Panc1 (cell line): ENCODE measurements around the gene SPRR2D.

ENCODE experiments used
- CTCF ChIP-seq: fragments of 450-650 bp; IDR thresholded peaks from 2 replicates; pipeline ENCODE4 v1.5.1; 2017; ENCODE audit warnings: mild to moderate bottlenecking
- POLR2AphosphoS5 ChIP-seq: IDR thresholded peaks from 2 replicates; pipeline ENCODE4 v1.6.1; 2012; ENCODE audit warnings: mild to moderate bottlenecking, low read depth, low read length, moderate library complexity

- TF ChIP-seq CTCF (no peak), POLR2AphosphoS5 (no peak)
These were observed 17.8 kb downstream of the SPRR2D start for GRCh38 chr1:153023109-153023508.
